Cardiac fibroblast (primary cell): ENCODE data around the gene ROR2.

Experiments
- DNase-seq, 2 donors: peaks; one replicate each; pipeline versions ENCODE4 v3.0.0 to v3.0.0-alpha.2; 2010; ENCODE audit warnings: low read depth in 2 of 2
- H3K4me3 ChIP-seq, 2 donors: replicated peaks in 1 of 2; 1 replicate in 1 of 2; 2 replicates in 1 of 2; pipeline ENCODE4 v1.5.1; 2011; ENCODE audit warnings: low read depth in 2 of 2, low read length in 2 of 2, mild to moderate bottlenecking in 2 of 2, moderate library complexity in 1 of 2
- TF ChIP-seq, protein P1 (sequence below): IDR thresholded peaks from one replicate; pipeline ENCODE4 v1.5.1; 2011; ENCODE audit warnings: low read depth, mild to moderate bottlenecking, low read length, inconsistent platforms

Gene ROR2

DNA sequence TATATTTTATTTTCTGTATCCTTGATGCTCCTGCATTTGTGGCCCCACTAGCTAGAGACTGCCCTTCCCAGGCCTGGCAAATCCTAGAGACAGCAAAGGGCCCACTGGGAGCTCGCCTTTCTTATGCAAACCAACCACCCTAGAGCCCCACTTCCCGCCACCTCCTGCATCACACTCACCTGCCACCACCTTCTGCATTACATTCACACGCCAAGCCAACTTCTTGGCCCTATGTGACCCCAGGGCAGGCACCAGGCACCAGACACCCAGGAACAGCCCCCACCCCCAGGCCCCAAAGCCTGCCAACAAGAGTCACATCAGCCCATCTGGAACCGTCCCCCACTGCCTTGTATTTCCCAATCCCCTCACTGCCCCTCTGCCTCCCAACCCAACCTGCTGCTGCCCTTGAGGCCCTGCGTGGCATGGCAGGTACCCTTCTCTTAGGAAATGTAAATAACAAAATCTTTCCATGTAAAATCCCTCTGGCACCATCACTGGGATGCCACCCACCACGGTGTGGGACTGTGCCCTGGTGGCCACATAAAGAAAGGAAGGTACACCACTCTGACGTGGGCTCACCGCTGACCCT is 22.0 kb downstream of the ROR2 start:
- DNase-seq: no peak
- no peak overlapping the region for H3K4me3 ChIP-seq
- TF ChIP-seq, protein P1, sequence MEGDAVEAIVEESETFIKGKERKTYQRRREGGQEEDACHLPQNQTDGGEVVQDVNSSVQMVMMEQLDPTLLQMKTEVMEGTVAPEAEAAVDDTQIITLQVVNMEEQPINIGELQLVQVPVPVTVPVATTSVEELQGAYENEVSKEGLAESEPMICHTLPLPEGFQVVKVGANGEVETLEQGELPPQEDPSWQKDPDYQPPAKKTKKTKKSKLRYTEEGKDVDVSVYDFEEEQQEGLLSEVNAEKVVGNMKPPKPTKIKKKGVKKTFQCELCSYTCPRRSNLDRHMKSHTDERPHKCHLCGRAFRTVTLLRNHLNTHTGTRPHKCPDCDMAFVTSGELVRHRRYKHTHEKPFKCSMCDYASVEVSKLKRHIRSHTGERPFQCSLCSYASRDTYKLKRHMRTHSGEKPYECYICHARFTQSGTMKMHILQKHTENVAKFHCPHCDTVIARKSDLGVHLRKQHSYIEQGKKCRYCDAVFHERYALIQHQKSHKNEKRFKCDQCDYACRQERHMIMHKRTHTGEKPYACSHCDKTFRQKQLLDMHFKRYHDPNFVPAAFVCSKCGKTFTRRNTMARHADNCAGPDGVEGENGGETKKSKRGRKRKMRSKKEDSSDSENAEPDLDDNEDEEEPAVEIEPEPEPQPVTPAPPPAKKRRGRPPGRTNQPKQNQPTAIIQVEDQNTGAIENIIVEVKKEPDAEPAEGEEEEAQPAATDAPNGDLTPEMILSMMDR: no peak

DNA sequence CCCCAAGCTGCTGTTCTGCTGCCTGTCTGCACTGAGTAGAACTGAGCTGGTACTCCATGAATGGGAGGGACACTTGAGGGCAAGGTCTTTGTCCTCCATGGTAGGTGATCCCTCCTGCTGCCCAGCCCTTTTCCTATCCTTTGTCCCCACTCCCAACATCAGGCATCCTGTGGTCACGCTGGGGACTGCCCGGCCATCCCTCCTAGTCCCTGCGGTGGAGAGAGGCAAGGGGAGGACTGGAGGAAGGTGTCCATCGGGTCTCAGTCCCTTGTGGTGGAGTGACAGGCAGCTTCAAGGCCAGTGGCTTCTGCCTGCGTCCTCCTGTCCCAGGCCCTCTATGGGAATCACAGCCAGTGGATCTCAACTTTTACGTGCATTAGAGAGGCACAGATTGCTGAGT is 25.9 kb downstream of the ROR2 start:
- TF ChIP-seq, protein P1: no peak
- H3K4me3 ChIP-seq: no peak overlapping the region
- no peak for DNase-seq

DNA sequence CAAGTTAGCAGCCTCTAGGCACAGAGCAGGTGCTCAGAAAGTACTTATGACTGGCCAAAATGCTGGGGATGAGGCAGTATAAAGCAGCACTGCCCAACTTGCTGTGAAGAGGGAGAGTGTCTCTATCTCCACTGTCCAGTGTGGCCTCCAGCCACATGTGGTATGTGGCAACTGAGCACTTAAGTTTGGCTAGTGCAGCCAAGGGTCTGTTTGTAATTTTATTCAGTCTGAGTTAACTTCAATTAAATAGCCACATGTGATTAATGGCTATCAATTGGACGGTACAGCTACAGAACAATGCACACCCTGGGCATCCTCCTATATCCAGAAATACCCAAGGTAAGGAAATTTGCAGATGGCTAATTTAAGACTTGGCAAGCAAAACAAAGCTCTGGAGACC is 26.9 kb downstream of the ROR2 start:
- TF ChIP-seq, protein P1: no peak
- no peak for DNase-seq
- H3K4me3 ChIP-seq: no peak overlapping the region

DNA sequence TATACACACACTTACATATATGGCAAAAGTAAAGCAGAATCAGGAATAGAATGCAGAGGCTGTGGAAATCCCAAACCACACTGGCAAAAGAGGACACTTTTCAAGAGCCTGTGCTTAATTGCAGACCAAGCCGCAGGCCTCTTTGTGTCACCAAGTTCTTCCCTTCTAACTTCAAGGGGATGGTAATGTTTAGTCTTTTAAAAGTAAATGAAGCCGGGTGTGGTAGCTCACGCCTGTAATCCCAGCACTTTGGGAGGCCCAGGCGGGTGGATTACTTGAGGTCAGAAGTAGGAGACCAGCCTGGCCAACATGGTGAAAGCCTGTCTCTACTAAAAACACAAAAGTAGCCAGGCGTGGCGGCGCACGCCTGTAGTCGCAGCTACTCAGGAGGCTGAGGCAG is 28.7 kb downstream of the ROR2 start:
- H3K4me3 ChIP-seq: no peak overlapping the region
- TF ChIP-seq, protein P1: no peak
- no peak for DNase-seq

DNA sequence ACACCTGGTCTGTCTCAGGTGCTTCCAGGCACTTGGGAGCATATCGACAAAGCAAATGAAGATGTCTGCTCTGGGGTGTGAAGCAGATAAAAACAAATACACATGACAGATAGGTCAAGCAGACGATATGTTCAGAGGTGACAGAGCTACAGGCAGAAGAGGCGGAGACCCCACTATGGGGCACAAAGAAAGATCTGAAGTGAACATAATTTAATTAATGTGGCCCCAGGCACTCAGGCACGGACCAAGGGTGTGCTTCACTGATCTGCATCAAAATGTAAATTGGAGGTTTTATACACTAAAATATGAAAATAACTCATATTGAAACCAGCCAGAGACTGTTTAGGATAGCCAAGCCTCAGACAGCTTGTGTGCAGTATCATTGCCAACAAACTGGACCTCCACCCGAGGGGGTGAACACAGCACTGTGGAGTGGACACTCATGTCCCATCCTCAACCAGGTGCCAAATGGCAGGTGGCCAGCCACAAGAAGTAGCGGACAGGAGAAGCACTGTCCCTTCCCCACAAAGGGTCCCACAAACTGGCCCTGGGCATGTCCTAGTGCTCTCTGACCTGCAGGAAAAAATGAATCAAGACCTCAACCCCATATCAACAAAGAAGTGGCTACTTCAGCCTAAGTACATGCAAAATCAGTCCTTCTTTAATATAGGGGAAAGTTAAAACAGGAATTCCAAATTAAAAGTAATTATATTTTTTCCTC is 29.2 kb downstream of the ROR2 start:
- H3K4me3 ChIP-seq: no peak overlapping the region
- no peak for DNase-seq
- TF ChIP-seq, protein P1: no peak

DNA sequence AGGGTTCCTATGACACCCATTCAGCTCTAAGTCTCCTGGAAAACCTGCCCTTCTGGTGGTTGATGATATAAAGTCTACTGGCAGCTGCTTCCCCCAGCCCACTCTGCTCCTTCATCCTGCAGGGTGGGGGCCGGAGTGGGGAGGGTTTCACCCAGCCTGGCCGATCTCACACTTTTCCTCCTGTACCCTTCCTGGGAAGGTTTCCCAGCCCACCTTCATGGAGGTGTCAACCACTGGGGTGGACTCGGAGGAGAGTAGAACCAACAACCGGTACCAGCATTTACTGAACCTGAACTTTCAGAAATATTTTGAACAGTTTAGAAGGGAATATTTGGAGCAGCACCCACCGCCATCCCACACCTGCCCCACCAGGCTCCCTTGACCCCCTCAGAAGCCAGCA is 30.4 kb downstream of the ROR2 start:
- no peak for DNase-seq
- TF ChIP-seq, protein P1: no peak
- no peak overlapping the region for H3K4me3 ChIP-seq
